Measurements from ENCODE around the gene CAP2.

CAP2 gene

DNA sequence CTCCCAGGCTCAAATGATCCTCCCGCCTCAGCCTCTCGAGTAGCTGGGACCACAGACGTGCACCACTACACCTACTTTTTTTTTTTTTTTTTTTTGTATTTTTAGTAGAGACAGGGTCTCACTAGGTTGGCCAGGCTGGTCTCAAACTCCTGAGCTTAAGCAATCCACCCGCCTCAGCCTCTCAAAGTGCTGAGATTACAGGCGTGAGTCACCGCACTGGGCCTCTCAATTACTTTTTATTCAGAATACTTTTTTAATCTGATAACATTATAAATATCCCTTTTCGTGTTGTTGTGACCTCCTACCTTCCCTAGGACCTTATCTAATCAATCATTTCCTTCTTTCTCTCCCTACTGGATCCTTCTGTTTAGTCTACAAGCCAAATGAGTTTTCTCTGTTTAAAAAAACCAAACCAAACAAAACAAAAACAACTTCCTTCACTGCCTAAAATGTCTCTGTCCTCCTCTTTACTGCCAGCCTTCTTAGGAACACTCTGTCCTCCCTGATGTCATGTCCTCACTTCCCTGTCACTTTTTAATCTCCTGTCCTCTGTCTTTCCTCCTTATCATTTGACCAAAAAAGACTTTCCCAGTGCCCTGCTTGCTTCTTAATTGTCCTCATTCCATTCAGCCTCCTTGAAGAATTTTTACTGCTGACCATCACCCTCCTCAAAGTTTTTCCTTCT is 85.0 kb downstream of the CAP2 start:
- TF ChIP-seq POLR2AphosphoS5 (IDR thresholded peaks at IDR 0.05; ENCODE audit: low read depth, low read length), result no peak
- no peak for TF ChIP-seq TAF1 (IDR thresholded peaks at IDR 0.05; ENCODE audit: borderline replicate concordance, insufficient read depth, low read length)

GRCh38 chr6:17478946-17479345 is 85.6 kb downstream of the CAP2 start:
- no peak for TF ChIP-seq SIN3A (IDR thresholded peaks at IDR 0.05; ENCODE audit: borderline replicate concordance, insufficient read depth, low read length)
- TF ChIP-seq, protein P1, sequence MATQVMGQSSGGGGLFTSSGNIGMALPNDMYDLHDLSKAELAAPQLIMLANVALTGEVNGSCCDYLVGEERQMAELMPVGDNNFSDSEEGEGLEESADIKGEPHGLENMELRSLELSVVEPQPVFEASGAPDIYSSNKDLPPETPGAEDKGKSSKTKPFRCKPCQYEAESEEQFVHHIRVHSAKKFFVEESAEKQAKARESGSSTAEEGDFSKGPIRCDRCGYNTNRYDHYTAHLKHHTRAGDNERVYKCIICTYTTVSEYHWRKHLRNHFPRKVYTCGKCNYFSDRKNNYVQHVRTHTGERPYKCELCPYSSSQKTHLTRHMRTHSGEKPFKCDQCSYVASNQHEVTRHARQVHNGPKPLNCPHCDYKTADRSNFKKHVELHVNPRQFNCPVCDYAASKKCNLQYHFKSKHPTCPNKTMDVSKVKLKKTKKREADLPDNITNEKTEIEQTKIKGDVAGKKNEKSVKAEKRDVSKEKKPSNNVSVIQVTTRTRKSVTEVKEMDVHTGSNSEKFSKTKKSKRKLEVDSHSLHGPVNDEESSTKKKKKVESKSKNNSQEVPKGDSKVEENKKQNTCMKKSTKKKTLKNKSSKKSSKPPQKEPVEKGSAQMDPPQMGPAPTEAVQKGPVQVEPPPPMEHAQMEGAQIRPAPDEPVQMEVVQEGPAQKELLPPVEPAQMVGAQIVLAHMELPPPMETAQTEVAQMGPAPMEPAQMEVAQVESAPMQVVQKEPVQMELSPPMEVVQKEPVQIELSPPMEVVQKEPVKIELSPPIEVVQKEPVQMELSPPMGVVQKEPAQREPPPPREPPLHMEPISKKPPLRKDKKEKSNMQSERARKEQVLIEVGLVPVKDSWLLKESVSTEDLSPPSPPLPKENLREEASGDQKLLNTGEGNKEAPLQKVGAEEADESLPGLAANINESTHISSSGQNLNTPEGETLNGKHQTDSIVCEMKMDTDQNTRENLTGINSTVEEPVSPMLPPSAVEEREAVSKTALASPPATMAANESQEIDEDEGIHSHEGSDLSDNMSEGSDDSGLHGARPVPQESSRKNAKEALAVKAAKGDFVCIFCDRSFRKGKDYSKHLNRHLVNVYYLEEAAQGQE (IDR thresholded peaks at IDR 0.05; ENCODE audit: insufficient read depth in 1 of 2, low read depth in 2 of 2, low read length in 2 of 2), result no peak
- no peak for TF ChIP-seq FOXP2 (optimal IDR thresholded peaks at IDR 0.05; ENCODE audit: borderline replicate concordance, extremely low read depth, extremely low read length, insufficient read depth)
- no peak for TF ChIP-seq TAF1 (IDR thresholded peaks at IDR 0.05; ENCODE audit: borderline replicate concordance, insufficient read depth, low read length)
- TF ChIP-seq POLR2AphosphoS5 (IDR thresholded peaks at IDR 0.05; ENCODE audit: low read depth, low read length), result no peak

GRCh38 chr6:17480476-17480875 is 87.1 kb downstream of the CAP2 start:
- TF ChIP-seq SIN3A (IDR thresholded peaks at IDR 0.05; ENCODE audit: borderline replicate concordance, insufficient read depth, low read length) (no peak), TAF1 (IDR thresholded peaks at IDR 0.05; ENCODE audit: borderline replicate concordance, insufficient read depth, low read length) (no peak), POLR2AphosphoS5 (IDR thresholded peaks at IDR 0.05; ENCODE audit: low read depth, low read length) (no peak), FOXP2 (optimal IDR thresholded peaks at IDR 0.05; ENCODE audit: borderline replicate concordance, extremely low read depth, extremely low read length, insufficient read depth) (no peak)
- TF ChIP-seq, protein P1 (IDR thresholded peaks at IDR 0.05; ENCODE audit: insufficient read depth in 1 of 2, low read depth in 2 of 2, low read length in 2 of 2), result no peak

DNA sequence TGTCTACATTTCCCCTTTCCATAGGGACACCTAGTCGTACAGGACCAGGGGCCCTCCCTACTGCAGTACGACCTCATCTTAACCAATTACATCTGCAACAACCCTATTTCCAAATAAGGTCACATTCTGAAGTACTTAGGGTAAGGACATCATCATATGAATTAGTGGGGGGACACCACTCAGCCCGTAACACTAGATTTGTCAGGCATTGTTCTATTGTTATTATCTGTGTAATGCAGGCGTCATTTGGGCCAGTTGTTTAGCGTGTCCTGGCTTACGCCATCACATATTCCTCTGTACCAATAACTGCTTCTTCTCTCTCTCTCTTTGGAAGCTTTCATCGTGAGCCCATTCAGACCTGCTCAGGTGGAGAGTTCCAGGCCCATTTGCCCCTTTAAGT is 89.3 kb downstream of the CAP2 start:
- no peak for TF ChIP-seq POLR2AphosphoS5 (IDR thresholded peaks at IDR 0.05; ENCODE audit: low read depth, low read length)

DNA sequence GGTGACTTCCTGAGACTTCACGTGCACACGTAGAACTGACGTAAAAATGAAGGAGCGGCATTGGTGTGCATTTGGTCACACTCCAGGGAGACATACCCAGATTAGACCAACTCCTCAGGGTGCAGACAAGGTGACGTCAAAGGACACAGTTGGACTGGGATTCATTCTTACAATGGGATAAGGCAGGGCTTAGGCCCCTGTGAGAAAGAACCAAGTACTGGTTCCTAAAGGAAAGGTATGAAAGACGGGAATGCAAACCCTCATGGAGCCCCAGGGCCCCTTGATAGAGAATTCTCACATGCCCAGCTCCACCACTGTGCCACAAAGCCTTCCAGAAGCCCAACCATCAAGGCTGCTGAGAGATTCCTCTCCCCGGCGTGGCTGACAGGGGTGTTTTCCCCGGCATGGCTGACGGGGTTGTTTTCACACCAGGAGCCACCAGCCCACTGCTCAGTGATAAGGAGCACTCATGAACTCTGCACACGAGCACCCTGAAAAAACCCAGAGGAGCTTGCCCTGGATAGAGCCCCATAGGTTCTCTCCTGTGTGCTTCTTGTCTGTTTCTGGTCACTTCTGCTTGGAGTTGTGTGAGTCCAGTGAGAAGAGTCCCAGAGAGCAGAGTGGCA is 90.1 kb downstream of the CAP2 start:
- TF ChIP-seq POLR2AphosphoS5 (IDR thresholded peaks at IDR 0.05; ENCODE audit: low read depth, low read length) (no peak), SIN3A (IDR thresholded peaks at IDR 0.05; ENCODE audit: borderline replicate concordance, insufficient read depth, low read length) (no peak), FOXP2 (optimal IDR thresholded peaks at IDR 0.05; ENCODE audit: borderline replicate concordance, extremely low read depth, extremely low read length, insufficient read depth) (no peak), TAF1 (IDR thresholded peaks at IDR 0.05; ENCODE audit: borderline replicate concordance, insufficient read depth, low read length) (no peak)
- TF ChIP-seq, protein P1 (IDR thresholded peaks at IDR 0.05; ENCODE audit: insufficient read depth in 1 of 2, low read depth in 2 of 2, low read length in 2 of 2), result no peak

- no peak for TF ChIP-seq POLR2AphosphoS5 (IDR thresholded peaks at IDR 0.05; ENCODE audit: low read depth, low read length)
- TF ChIP-seq FOXP2 (optimal IDR thresholded peaks at IDR 0.05; ENCODE audit: borderline replicate concordance, extremely low read depth, extremely low read length, insufficient read depth), result no peak
- no peak for TF ChIP-seq TAF1 (IDR thresholded peaks at IDR 0.05; ENCODE audit: borderline replicate concordance, insufficient read depth, low read length)
- no peak for TF ChIP-seq SIN3A (IDR thresholded peaks at IDR 0.05; ENCODE audit: borderline replicate concordance, insufficient read depth, low read length)
- TF ChIP-seq, protein P1 (IDR thresholded peaks at IDR 0.05; ENCODE audit: insufficient read depth in 1 of 2, low read depth in 2 of 2, low read length in 2 of 2), result no peak
Observed at GRCh38 chr6:17484201-17484849, 90.9 kb downstream of the CAP2 start.
